A375 (cell line): Measurements from ENCODE around the gene ZMAT1. TPM values are rescaled to one million over a fixed set of nuclear protein-coding genes. Genes with fewer than 3 reads are reported as not detected.

ENCODE experiments used
- small RNA-seq: library from RNA; depleted of rRNA; stranded (forward); fragments of <200 nt; gene quantifications from one replicate; pipeline ENCODE3, GENCODE V24; 2014
- total RNA-seq: library from RNA; depleted of rRNA; stranded (reverse); fragments of >200 nt; shearing (Covaris generic); gene quantifications from 2 replicates; pipeline ENCODE4 v1.2.3, GENCODE V29; 2014; rRNA removed

Gene ZMAT1
- 0.04 and 0.05 TPM in 2 replicates for total RNA-seq

DNA sequence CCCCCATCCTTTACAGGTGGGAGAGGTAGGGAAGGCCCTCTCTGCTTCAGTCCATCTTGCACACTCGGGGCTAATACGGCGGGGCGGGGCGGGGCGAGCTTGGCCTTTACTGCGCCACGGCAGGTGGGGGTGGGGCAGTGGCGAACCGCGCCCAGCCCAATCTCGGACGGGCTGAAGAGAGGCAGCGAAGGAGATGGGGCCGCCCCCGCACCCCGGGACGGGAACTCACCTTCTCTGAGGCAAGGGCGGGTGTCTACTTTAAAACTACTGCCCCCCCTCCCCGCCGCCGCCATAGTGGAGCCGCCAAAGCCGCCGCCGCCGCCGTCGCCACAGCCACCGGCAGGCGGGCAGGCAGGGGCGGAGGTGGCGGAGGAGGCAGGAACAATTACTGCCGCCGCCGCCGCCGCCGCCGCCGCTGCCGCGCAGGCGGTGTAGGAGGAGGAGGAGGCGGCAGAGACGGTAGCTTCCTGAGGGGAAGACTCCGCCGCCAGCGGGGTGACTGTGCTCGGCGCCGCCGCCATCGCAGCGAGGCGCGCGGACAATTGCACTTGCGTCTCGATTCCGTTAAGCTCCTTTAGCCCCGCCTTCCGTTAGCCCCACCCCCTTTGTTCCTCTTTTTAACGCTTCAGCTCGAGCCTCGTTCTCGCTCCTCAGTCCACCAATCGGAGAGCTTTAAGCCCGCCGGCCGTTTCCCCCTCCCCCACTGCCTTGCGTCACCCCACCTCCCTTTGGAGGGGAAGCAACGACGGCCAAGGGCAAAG is at the start of gene ZMAT1:
Gene ZMAT1, minus strand, starts transcription at position 540 of the 761 bp plus-strand sequence. Its CDS starts 19 bp downstream, at position 521.

Small RNA genes lying within 50 kb of the gene (small RNA-seq; reads per million reads assigned to genes)
- not detected for gene RNU6-345P

Other genes starting within 250 kb of the ZMAT1 start
- 0.08 TPM in 1 of 2 replicates, not detected in the other for gene TCEAL2, start 193.7 kb upstream of the ZMAT1 start, total RNA-seq
- not detected in 2 replicates for gene TCEAL6, start 210.5 kb upstream of the ZMAT1 start, total RNA-seq
- 1.4 and 2.5 TPM in 2 replicates for gene BEX5, start 223.9 kb upstream of the ZMAT1 start, total RNA-seq